Endothelial cell of umbilical vein (primary cell): ENCODE measurements around the gene TMEM184B. TPM values are rescaled to one million over a fixed set of nuclear protein-coding genes. Genes with fewer than 3 reads are reported as not detected.

Experiments
- BruUV-seq: library from RNA; stranded (reverse); fragments of 400-500 nt; replicated peaks from 2 replicates; lab custom pipeline; 2021; lab: Mats Ljungman, UMichigan
- CTCF ChIA-PET: fragments of 300-600, 350-600 bp; sonication (Branson Sonifier 250); formaldehyde crosslinking; loops from one replicate; lab custom pipeline; 2021; ENCODE audit warnings: antibody characterized with exemption, inconsistent platforms; lab: Charles Lee
- POLR2A ChIA-PET: fragments of 300-600, 350-600 bp; sonication (Branson Sonifier 250); formaldehyde crosslinking; loops from one replicate; lab custom pipeline; 2021; ENCODE audit warnings: antibody characterized with exemption, inconsistent platforms; lab: Charles Lee
- DNase-seq: peaks from one replicate; pipeline ENCODE4 v3.0.0-alpha.2; 2011; ENCODE audit warnings: low read depth, low spot score
- FAIRE-seq: peaks from 2 replicates; lab custom pipeline; 2011; peaks lifted over from hg19 to GRCh38; lab: Jason Lieb, UNC
- H2AFZ ChIP-seq: 2 replicates; pipeline ENCODE4 v1.6.0; 2012; ENCODE audit warnings: low read depth, low read length, control low read depth, inconsistent platforms
- H3K27ac ChIP-seq: 2 replicates; pipeline ENCODE4 v1.5.1; 2011; ENCODE audit warnings: low read depth, mild to moderate bottlenecking, control low read depth, low read length, moderate library complexity; ENCODE audit not compliant: insufficient read depth
- H3K27me3 ChIP-seq, 2 experiments: 2 replicates each; pipeline versions ENCODE4 v1.6.0 to v1.6.1; 2011; ENCODE audit warnings: low read length in 2 of 2, mixed read lengths in 1 of 2; ENCODE audit not compliant: control insufficient read depth in 2 of 2, insufficient read depth in 2 of 2
- H3K36me3 ChIP-seq, 2 experiments: 2 replicates in 1 of 2; 3 replicates in 1 of 2; pipeline ENCODE4 v1.5.1; 2011; ENCODE audit warnings: low read length in 2 of 2, mild to moderate bottlenecking in 1 of 2, moderate library complexity in 1 of 2; ENCODE audit not compliant: control insufficient read depth in 2 of 2, insufficient read depth in 2 of 2; ENCODE audit errors: extremely low read depth in 1 of 2
- H3K4me1 ChIP-seq: 3 replicates; pipeline ENCODE4 v1.5.1; 2011; ENCODE audit warnings: mild to moderate bottlenecking, low read length; ENCODE audit not compliant: control insufficient read depth, insufficient read depth; ENCODE audit errors: extremely low read depth
- H3K4me2 ChIP-seq: 2 replicates; pipeline ENCODE4 v1.6.1; 2011; ENCODE audit warnings: low read length, control low read depth, mixed read lengths; ENCODE audit not compliant: insufficient read depth
- H3K4me3 ChIP-seq, 3 experiments: fragments of 200-600 bp in 1 of 3; sonication (generic), shearing (Covaris generic) in 1 of 3; replicated peaks in 1 of 3; 2 replicates each; pipeline ENCODE4 v1.5.1; 2011 to 2016; ENCODE audit warnings: control low read depth in 3 of 3, low read length in 3 of 3, mild to moderate bottlenecking in 2 of 3, inconsistent platforms in 1 of 3, low read depth in 1 of 3, moderate library complexity in 1 of 3; ENCODE audit not compliant: insufficient read depth in 1 of 3
- H3K79me2 ChIP-seq: 2 replicates; pipeline ENCODE4 v1.6.0; 2012; ENCODE audit warnings: low read length, inconsistent platforms; ENCODE audit not compliant: control insufficient read depth, insufficient read depth
- H3K9ac ChIP-seq: replicated peaks from 2 replicates; pipeline ENCODE3; 2011; ENCODE audit warnings: low read length, control low read depth; ENCODE audit not compliant: insufficient read depth; ENCODE audit errors: extremely low read depth
- H3K9me1 ChIP-seq: replicated peaks from 3 replicates; pipeline ENCODE4 v1.6.0; 2011; ENCODE audit warnings: mild to moderate bottlenecking, low read length; ENCODE audit not compliant: control insufficient read depth, insufficient read depth; ENCODE audit errors: extremely low read depth
- H3K9me3 ChIP-seq: replicated peaks from 2 replicates; pipeline ENCODE4 v1.5.1; 2012; ENCODE audit warnings: low read length, inconsistent platforms; ENCODE audit not compliant: control insufficient read depth, insufficient read depth
- H4K20me1 ChIP-seq: replicated peaks from 2 replicates; pipeline ENCODE3; 2011; ENCODE audit warnings: mild to moderate bottlenecking, low read length; ENCODE audit not compliant: control insufficient read depth, insufficient read depth; ENCODE audit errors: extremely low read depth
- EZH2 ChIP-seq: IDR thresholded peaks from 2 replicates; pipeline ENCODE4 v1.6.1; 2012; ENCODE audit warnings: borderline replicate concordance, low read depth, mild to moderate bottlenecking, moderate library complexity, low read length, inconsistent platforms; ENCODE audit not compliant: severe bottlenecking
- FOS ChIP-seq: IDR thresholded peaks from 2 replicates; pipeline ENCODE4 v1.6.1; 2011; ENCODE audit warnings: mild to moderate bottlenecking, low read length, moderate library complexity, borderline replicate concordance; ENCODE audit not compliant: insufficient read depth
- GATA2 ChIP-seq: IDR thresholded peaks from 2 replicates; pipeline ENCODE4 v1.7.0; 2011; ENCODE audit warnings: low read depth, mild to moderate bottlenecking, moderate library complexity, mixed read lengths, low read length; ENCODE audit not compliant: insufficient read length, insufficient read depth
- JUN ChIP-seq: IDR thresholded peaks from 2 replicates; pipeline ENCODE4 v1.6.1; 2011; ENCODE audit warnings: borderline replicate concordance, low read depth; ENCODE audit not compliant: insufficient read length, insufficient read depth
- MAX ChIP-seq: IDR thresholded peaks from 2 replicates; pipeline ENCODE4 v1.6.1; 2011; ENCODE audit not compliant: insufficient read depth, insufficient read length
- MYC ChIP-seq: IDR thresholded peaks from one replicate; pipeline ENCODE4 v1.6.1; 2011; ENCODE audit warnings: mild to moderate bottlenecking, low read depth, low read length
- POLR2A ChIP-seq: IDR thresholded peaks from 2 replicates; pipeline ENCODE4 v1.6.1; 2012; ENCODE audit warnings: low read depth, mild to moderate bottlenecking, control low read depth, low read length
- POLR2AphosphoS5 ChIP-seq: IDR thresholded peaks from 2 replicates; pipeline ENCODE4 v1.6.1; 2012; ENCODE audit warnings: low read depth, mild to moderate bottlenecking, control low read depth, low read length, moderate library complexity; ENCODE audit not compliant: insufficient read depth
- dilution Hi-C: fragments of 300-500 bp; cut with MboI; formaldehyde crosslinking; loops from one replicate; pipeline ENCODE4 v1.15.0; 2019; ENCODE audit warnings: low sequenced_read_pairs; ENCODE audit not compliant: extremely low pct_ligation_motif_present
- intact Hi-C: fragments of 100-400 bp; cut with micrococcal nuclease; formaldehyde crosslinking; loops from one replicate; pipeline ENCODE4 v1.10.0; 2022
- polyA plus RNA-seq, 4 experiments: library from polyadenylated mRNA; depleted of rRNA in 3 of 4; stranded (reverse) in 3 of 4; unstranded in 1 of 4; fragments of >200 nt; gene quantifications; 2 replicates each; pipeline versions ENCODE4 v1.2.1 to v1.2.3, GENCODE V29; 2011 to 2012; ENCODE audit warnings: missing spikeins in 1 of 4
- total RNA-seq: library from RNA; stranded (reverse); gene quantifications from 2 replicates; pipeline ENCODE4 v1.2.3, GENCODE V29; 2021
- TF ChIP-seq, protein P1 (sequence below), 2 donors: IDR thresholded peaks; 1 replicate in 1 of 2; 2 replicates in 1 of 2; pipeline ENCODE4 v1.5.1; 2011; ENCODE audit warnings: low read length in 2 of 2, mild to moderate bottlenecking in 2 of 2, moderate library complexity in 2 of 2, control low read depth in 1 of 2, inconsistent platforms in 1 of 2, low read depth in 1 of 2; ENCODE audit not compliant: insufficient read depth in 1 of 2; ENCODE audit errors: extremely low read depth in 1 of 2

The TMEM184B gene
- total and polyA plus RNA-seq, 2 donors (not counting 3 experiments of a cell fraction or from before 2014, with no cell fraction given) = 72.5 to 96.6 TPM

- Histone ChIP-seq H3K79me2 (no peaks in the 10 kb centered on the region), H4K20me1 (no peaks in the 10 kb centered on the region), H3K4me1 (peaks cover 3% of the 10 kb centered on the region), H3K36me3 (no peaks in the 10 kb centered on the region), H3K9me3 (no peaks in the 10 kb centered on the region), H2AFZ (no peak overlapping the region), H3K27me3 (no peaks in the 10 kb centered on the region), H3K4me3 (no peak overlapping the region), H3K4me2 (no peak overlapping the region), H3K9me1 (no peaks in the 10 kb centered on the region), H3K27ac (no peak overlapping the region), H3K9ac (no peak overlapping the region)
- FAIRE-seq (no peak), DNase-seq (no peak)
- intact Hi-C loops = no loop called here
- dilution Hi-C loops = no loop called here
- ChIA-PET CTCF (interaction anchor here (1.1 kb wide), 1 partner anchor 23 kb away, joined by 4 read pairs; no protein-coding TSS in a partner anchor), POLR2A (interaction anchor here (0.7 kb wide), 1 partner anchor 107 kb away, joined by 3 read pairs; no protein-coding TSS in a partner anchor)
- TF ChIP-seq POLR2AphosphoS5 (no peak), GATA2 (no peak), MAX (no peak), FOS (no peak), EZH2 (no peak)
- BruUV-seq = no TSS peak
Measured at GRCh38 chr22:38285018-38285417, 12.2 kb upstream of the TMEM184B start.

DNA sequence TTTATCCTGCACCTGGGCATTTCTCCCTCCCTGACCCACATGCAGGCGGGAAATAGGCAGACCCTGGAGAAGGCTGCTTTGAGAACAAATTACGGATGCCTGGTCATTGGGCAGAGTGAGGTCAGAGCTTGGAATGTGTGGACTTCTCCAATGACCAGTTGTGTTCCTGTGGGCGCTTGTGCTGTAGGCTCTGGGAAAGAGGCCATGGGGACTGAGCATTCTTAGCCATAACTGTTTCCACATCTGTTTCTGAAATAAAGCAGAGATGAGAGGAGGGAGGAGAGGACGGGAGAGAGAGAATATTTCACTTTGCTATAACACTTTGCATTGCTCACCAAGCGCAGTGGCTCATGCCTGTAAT lies 11.2 kb upstream of the TMEM184B start:
- Histone ChIP-seq H3K27me3 (no peaks in the 10 kb centered on the region), H3K9ac (no peak overlapping the region), H3K4me3 (no peak overlapping the region), H3K9me1 (no peaks in the 10 kb centered on the region), H3K36me3 (no peaks in the 10 kb centered on the region), H3K79me2 (no peaks in the 10 kb centered on the region), H3K4me2 (no peak overlapping the region), H4K20me1 (no peaks in the 10 kb centered on the region), H3K4me1 (peaks cover 3% of the 10 kb centered on the region), H3K27ac (no peak overlapping the region), H2AFZ (no peak overlapping the region), H3K9me3 (no peaks in the 10 kb centered on the region)
- DNase-seq = no peak
- ChIA-PET CTCF (interaction anchor here (1.1 to 1.4 kb wide), 4 partner anchors 22 to 210 kb away, joined by 3 to 5 read pairs (median 4); no protein-coding TSS in a partner anchor), POLR2A (no interaction called here)
- no TSS peak for BruUV-seq
- intact Hi-C loops (no loop called here), dilution Hi-C loops (no loop called here)
- TF ChIP-seq EZH2 (no peak), POLR2AphosphoS5 (no peak), JUN (no peak), FOS (no peak), GATA2 (no peak), MAX (no peak), MYC (no peak), POLR2A (no peak)
- TF ChIP-seq, protein P1, sequence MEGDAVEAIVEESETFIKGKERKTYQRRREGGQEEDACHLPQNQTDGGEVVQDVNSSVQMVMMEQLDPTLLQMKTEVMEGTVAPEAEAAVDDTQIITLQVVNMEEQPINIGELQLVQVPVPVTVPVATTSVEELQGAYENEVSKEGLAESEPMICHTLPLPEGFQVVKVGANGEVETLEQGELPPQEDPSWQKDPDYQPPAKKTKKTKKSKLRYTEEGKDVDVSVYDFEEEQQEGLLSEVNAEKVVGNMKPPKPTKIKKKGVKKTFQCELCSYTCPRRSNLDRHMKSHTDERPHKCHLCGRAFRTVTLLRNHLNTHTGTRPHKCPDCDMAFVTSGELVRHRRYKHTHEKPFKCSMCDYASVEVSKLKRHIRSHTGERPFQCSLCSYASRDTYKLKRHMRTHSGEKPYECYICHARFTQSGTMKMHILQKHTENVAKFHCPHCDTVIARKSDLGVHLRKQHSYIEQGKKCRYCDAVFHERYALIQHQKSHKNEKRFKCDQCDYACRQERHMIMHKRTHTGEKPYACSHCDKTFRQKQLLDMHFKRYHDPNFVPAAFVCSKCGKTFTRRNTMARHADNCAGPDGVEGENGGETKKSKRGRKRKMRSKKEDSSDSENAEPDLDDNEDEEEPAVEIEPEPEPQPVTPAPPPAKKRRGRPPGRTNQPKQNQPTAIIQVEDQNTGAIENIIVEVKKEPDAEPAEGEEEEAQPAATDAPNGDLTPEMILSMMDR (IDR thresholded peaks at IDR 0.05; ENCODE audit: extremely low read depth in 1 of 2, insufficient read depth in 1 of 2, low read depth in 1 of 2, low read length in 2 of 2) = no peak
- peak; percentile 53 for FAIRE-seq
